IMR-90 (cell line): ENCODE data around the gene TNS1. TPM values are rescaled to one million over a fixed set of nuclear protein-coding genes. Genes with fewer than 3 reads are reported as not detected.

Experiments used
- ATAC-seq: fragments of 200-7000 bp; cut with Tn5 transposase; 2 replicates; pipeline ENCODE4 v1.9.1; 2020; ENCODE audit warnings: low read depth, mild to moderate bottlenecking, moderate library complexity
- BruUV-seq: library from RNA; stranded (reverse); fragments of 400-500 nt; replicated peaks from 2 replicates; lab custom pipeline; 2021; lab: Mats Ljungman, UMichigan
- CTCF ChIA-PET: fragments of 300-600 bp; formaldehyde crosslinking; extraction: SDS; loops from one replicate; lab custom pipeline; 2021; ENCODE audit warnings: antibody characterized with exemption; lab: Yijun Ruan, JAX
- POLR2A ChIA-PET: fragments of 300-600 bp; sonication (Branson Sonifier 250); formaldehyde crosslinking; loops from one replicate; lab custom pipeline; 2022; ENCODE audit warnings: antibody characterized with exemption; ENCODE audit not compliant: unreplicated experiment; lab: Charles Lee
- DNase-seq: peaks from one replicate; pipeline ENCODE4 v3.0.0; 2013
- H2AFZ ChIP-seq: replicated peaks from 2 replicates; pipeline ENCODE3; 2013; ENCODE audit warnings: low read length, mild to moderate bottlenecking; ENCODE audit not compliant: poor library complexity
- H2AK5ac ChIP-seq: 2 replicates; pipeline ENCODE4 v1.6.1; 2013; ENCODE audit warnings: low read depth, low read length, inconsistent platforms
- H2AK9ac ChIP-seq: replicated peaks from 2 replicates; pipeline ENCODE3; 2013; ENCODE audit warnings: mild to moderate bottlenecking, low read depth, low read length, moderate library complexity; ENCODE audit not compliant: poor library complexity
- H2BK120ac ChIP-seq: 2 replicates; pipeline ENCODE4 v1.6.1; 2013; ENCODE audit warnings: low read depth, low read length, inconsistent platforms
- H2BK15ac ChIP-seq: 3 replicates; pipeline ENCODE4 v1.6.1; 2013; ENCODE audit warnings: low read depth, low read length, inconsistent platforms
- H2BK20ac ChIP-seq: 2 replicates; pipeline ENCODE4 v1.6.1; 2013; ENCODE audit warnings: low read depth, mild to moderate bottlenecking, inconsistent platforms, low read length, moderate library complexity
- H2BK5ac ChIP-seq: 2 replicates; pipeline ENCODE4 v1.6.1; 2013; ENCODE audit warnings: mild to moderate bottlenecking, low read depth, low read length, inconsistent platforms; ENCODE audit not compliant: poor library complexity, severe bottlenecking
- H3K14ac ChIP-seq: replicated peaks from 2 replicates; pipeline ENCODE4 v1.6.1; 2013; ENCODE audit warnings: low read depth, low read length, inconsistent platforms
- H3K18ac ChIP-seq: 2 replicates; pipeline ENCODE4 v1.6.1; 2013; ENCODE audit warnings: low read depth, low read length, control low read depth
- H3K23ac ChIP-seq: 2 replicates; pipeline ENCODE4 v1.6.1; 2013; ENCODE audit warnings: low read depth, low read length, inconsistent platforms
- H3K27ac ChIP-seq: 2 replicates; pipeline ENCODE4 v1.5.1; 2013; ENCODE audit warnings: mild to moderate bottlenecking, control low read depth, low read length; ENCODE audit not compliant: insufficient read depth
- H3K27me3 ChIP-seq: 2 replicates; pipeline ENCODE4 v1.6.1; 2013; ENCODE audit warnings: low read length; ENCODE audit not compliant: control insufficient read depth, insufficient read depth
- H3K36me3 ChIP-seq: 2 replicates; pipeline ENCODE4 v1.6.1; 2013; ENCODE audit warnings: low read length, mixed read lengths; ENCODE audit not compliant: control insufficient read depth, insufficient read depth
- H3K4ac ChIP-seq: 2 replicates; pipeline ENCODE4 v1.6.1; 2013; ENCODE audit warnings: low read depth, low read length, inconsistent platforms
- H3K4me1 ChIP-seq: 2 replicates; pipeline ENCODE4 v1.6.1; 2013; ENCODE audit warnings: low read length, mixed read lengths; ENCODE audit not compliant: control insufficient read depth, insufficient read depth
- H3K4me2 ChIP-seq: 2 replicates; pipeline ENCODE4 v1.6.1; 2013; ENCODE audit warnings: low read depth, mild to moderate bottlenecking, control low read depth, low read length, moderate library complexity
- H3K4me3 ChIP-seq: 2 replicates; pipeline ENCODE4 v1.5.1; 2013; ENCODE audit warnings: low read depth, mild to moderate bottlenecking, control low read depth, low read length, moderate library complexity; ENCODE audit not compliant: insufficient read depth
- H3K56ac ChIP-seq: 2 replicates; pipeline ENCODE4 v1.6.1; 2013; ENCODE audit warnings: low read length, inconsistent platforms; ENCODE audit not compliant: insufficient read depth; ENCODE audit errors: extremely low read depth
- H3K79me1 ChIP-seq, 2 experiments: 2 replicates each; pipeline ENCODE4 v1.6.1; 2013; ENCODE audit warnings: low read length in 2 of 2, inconsistent platforms in 1 of 2, low read depth in 1 of 2
- H3K9ac ChIP-seq: 2 replicates; pipeline ENCODE4 v1.6.1; 2013; ENCODE audit warnings: low read depth, low read length, control low read depth
- H3K9me1 ChIP-seq: 2 replicates; pipeline ENCODE4 v1.6.1; 2013; ENCODE audit warnings: low read length, inconsistent platforms; ENCODE audit not compliant: insufficient read depth
- H3K9me3 ChIP-seq: 2 replicates; pipeline ENCODE4 v1.6.1; 2013; ENCODE audit warnings: low read length; ENCODE audit not compliant: control insufficient read depth, insufficient read depth
- H4K20me1 ChIP-seq: 2 replicates; pipeline ENCODE4 v1.6.1; 2013; ENCODE audit warnings: low read length, inconsistent platforms; ENCODE audit not compliant: insufficient read depth
- H4K5ac ChIP-seq: 2 replicates; pipeline ENCODE4 v1.6.1; 2013; ENCODE audit warnings: mild to moderate bottlenecking, low read depth, low read length, control low read depth
- H4K8ac ChIP-seq, 2 experiments: 2 replicates each; pipeline ENCODE4 v1.6.1; 2013; ENCODE audit warnings: low read depth in 2 of 2, low read length in 2 of 2, control low read depth in 1 of 2, inconsistent platforms in 1 of 2
- H4K91ac ChIP-seq: 2 replicates; pipeline ENCODE4 v1.6.1; 2013; ENCODE audit warnings: low read depth, low read length, inconsistent platforms; ENCODE audit not compliant: insufficient read depth
- MAZ ChIP-seq: IDR thresholded peaks from 2 replicates; pipeline ENCODE4 v1.6.1; 2012; ENCODE audit warnings: low read depth, mild to moderate bottlenecking, low read length, improper control_type of control experiment, moderate library complexity, borderline replicate concordance
- RCOR1 ChIP-seq: IDR thresholded peaks from 2 replicates; pipeline ENCODE4 v1.6.1; 2012; ENCODE audit warnings: mild to moderate bottlenecking, low read length, improper control_type of control experiment; ENCODE audit not compliant: insufficient replicate concordance
- SMC3 ChIP-seq: fragments of 150-350 bp; IDR thresholded peaks from 2 replicates; pipeline ENCODE4 v1.6.1; 2016; ENCODE audit warnings: low read depth, mild to moderate bottlenecking, antibody characterized with exemption, low read length, moderate library complexity
- WGBS, 2 experiments: methylation state at CpG; one replicate each; pipeline versions ENCODE4 v1.1.5 to v1.1.7; 2013; ENCODE audit warnings: missing lambda C conversion rate in 2 of 2; ENCODE audit not compliant: insufficient read length in 1 of 2; ENCODE audit errors: extremely low coverage in 2 of 2; 5-methylcytosine and 5-hydroxymethylcytosine counted together
- dilution Hi-C: fragments of 300-500 bp; cut with HindIII; formaldehyde crosslinking; loops from one replicate; pipeline ENCODE4 v1.14.3; 2018; ENCODE audit warnings: low sequenced_read_pairs; ENCODE audit not compliant: unreplicated experiment
- in situ Hi-C: fragments of 300-500 bp; cut with MboI; formaldehyde crosslinking; loops from 3 replicates; pipeline ENCODE4 v1.14.3; 2019; ENCODE audit warnings: low sequenced_read_pairs, inconsistent platforms, mixed read lengths
- intact Hi-C: fragments of 100-400 bp; cut with micrococcal nuclease; formaldehyde crosslinking; loops from 2 replicates; pipeline ENCODE4 v1.10.0; 2022
- polyA plus RNA-seq, 3 experiments: library from polyadenylated mRNA; depleted of rRNA; stranded (reverse); fragments of >200 nt; gene quantifications; 2 replicates each; pipeline ENCODE4 v1.2.3, GENCODE V29; 2012; ENCODE audit warnings: low replicate concordance in 1 of 3
- total RNA-seq: library from RNA; depleted of rRNA; stranded (reverse); fragments of >200 nt; gene quantifications from 2 replicates; pipeline ENCODE4 v1.2.3, GENCODE V29; 2012

The TNS1 gene
- total and polyA plus RNA-seq, 2 of the 4 experiments (the other 2 are of a cell fraction), result 41.1 to 45.2 TPM

- Histone ChIP-seq H2BK120ac (no peak overlapping the region), H3K18ac (no peak overlapping the region; the same call in 1 of the 2 replicates), H3K23ac (no peak overlapping the region), H4K20me1 (peaks cover 85% of the 10 kb centered on the region), H2AK5ac (no peak overlapping the region), H3K56ac (no peak overlapping the region), H3K4ac (peak overlapping the region; percentile 51), H3K79me1 (peaks cover 10 to 44% of the 10 kb centered on the region in 2 experiments), H3K4me1 (peaks cover 13% of the 10 kb centered on the region), H3K9ac (no peak overlapping the region), H2BK5ac (peak overlapping the region; percentile 45), H3K9me3 (no peaks in the 10 kb centered on the region), H3K14ac (peak overlapping the region; percentile 62; the same call in 1 of the 2 replicates), H2BK15ac (no peak overlapping the region), H3K27ac (peak overlapping the region; percentile 42), H3K9me1 (peaks cover 19% of the 10 kb centered on the region), H4K8ac (no peak overlapping the region), H2BK20ac (no peak overlapping the region), H3K36me3 (peaks cover 57% of the 10 kb centered on the region), H2AK9ac (peak overlapping the region; percentile 67), H3K4me3 (no peak overlapping the region), H4K5ac (no peak overlapping the region), H3K4me2 (peak overlapping the region; percentile 1; the same call in 1 of the 2 replicates), H2AFZ (peak overlapping the region; percentile 69), H3K27me3 (no peaks in the 10 kb centered on the region), H4K91ac (no peak overlapping the region)
- intact Hi-C loops (no loop called here), in situ Hi-C loops (no loop called here), dilution Hi-C loops (no loop called here)
- BruUV-seq, result no TSS peak
- CTCF ChIA-PET, result interaction anchor here (0.6 kb wide), 1 partner anchor 29 kb away, joined by 5 read pairs; no protein-coding TSS in a partner anchor
- POLR2A ChIA-PET, result interaction anchor here (0.6 kb wide), 1 partner anchor 1017 kb away, joined by 3 read pairs; no protein-coding TSS in a partner anchor
- ATAC-seq, result peak; percentile 97
- WGBS, 2 experiments, result 0% methylated on average over 5 of the region's 11 CpGs; no CpG with 5 or more reads in 1 of the 2 experiments
- TF ChIP-seq SMC3 (peak; percentile 23), RCOR1 (no peak), MAZ (peak; percentile 91; the same call in 1 of the 2 replicates)
- peak; percentile 96 for DNase-seq
These were observed 144.0 kb downstream of the TNS1 start for GRCh38 chr2:217858519-217859491.
